PC-9 (cell line): Measurements from ENCODE around the gene ASB6.

Source experiments
- EZH2 ChIP-seq: fragments of 200-600 bp; sonication (generic); IDR thresholded peaks from 2 replicates; pipeline ENCODE4 v1.8.0; 2017; ENCODE audit warnings: antibody characterized with exemption, low read depth
- TF ChIP-seq, protein P1 (sequence below): fragments of 200-600 bp; sonication (generic); conservative IDR thresholded peaks from 2 replicates; pipeline ENCODE4 v1.6.1; 2017; ENCODE audit warnings: mixed run types, antibody characterized with exemption, mild to moderate bottlenecking, moderate library complexity

DNA sequence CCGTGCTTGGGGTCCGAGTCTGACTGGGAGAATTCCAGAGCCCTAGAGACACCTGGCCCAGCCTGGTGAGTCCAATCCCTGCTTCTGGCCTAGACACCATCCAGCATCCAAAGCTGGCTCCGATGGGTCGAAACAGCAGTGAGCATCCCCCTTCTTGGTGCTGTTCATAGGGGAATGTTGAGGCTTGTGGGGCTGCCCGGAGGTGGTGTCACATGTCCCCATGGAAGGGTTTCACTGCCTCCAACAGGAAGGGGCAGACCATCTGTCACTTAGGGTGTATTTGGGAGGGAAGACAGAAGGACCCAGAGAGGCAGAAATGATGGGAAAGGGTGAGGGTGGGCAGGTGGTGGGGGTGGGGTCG is 34.9 kb downstream of the ASB6 start:
- TF ChIP-seq, protein P1, sequence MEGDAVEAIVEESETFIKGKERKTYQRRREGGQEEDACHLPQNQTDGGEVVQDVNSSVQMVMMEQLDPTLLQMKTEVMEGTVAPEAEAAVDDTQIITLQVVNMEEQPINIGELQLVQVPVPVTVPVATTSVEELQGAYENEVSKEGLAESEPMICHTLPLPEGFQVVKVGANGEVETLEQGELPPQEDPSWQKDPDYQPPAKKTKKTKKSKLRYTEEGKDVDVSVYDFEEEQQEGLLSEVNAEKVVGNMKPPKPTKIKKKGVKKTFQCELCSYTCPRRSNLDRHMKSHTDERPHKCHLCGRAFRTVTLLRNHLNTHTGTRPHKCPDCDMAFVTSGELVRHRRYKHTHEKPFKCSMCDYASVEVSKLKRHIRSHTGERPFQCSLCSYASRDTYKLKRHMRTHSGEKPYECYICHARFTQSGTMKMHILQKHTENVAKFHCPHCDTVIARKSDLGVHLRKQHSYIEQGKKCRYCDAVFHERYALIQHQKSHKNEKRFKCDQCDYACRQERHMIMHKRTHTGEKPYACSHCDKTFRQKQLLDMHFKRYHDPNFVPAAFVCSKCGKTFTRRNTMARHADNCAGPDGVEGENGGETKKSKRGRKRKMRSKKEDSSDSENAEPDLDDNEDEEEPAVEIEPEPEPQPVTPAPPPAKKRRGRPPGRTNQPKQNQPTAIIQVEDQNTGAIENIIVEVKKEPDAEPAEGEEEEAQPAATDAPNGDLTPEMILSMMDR: no peak
- TF ChIP-seq EZH2: no peak
